ENCODE data around the gene COL4A1.

GRCh38 chr13:110200276-110200870 is 106.6 kb downstream of the COL4A1 start:
- TF ChIP-seq EZH2 (IDR thresholded peaks at IDR 0.05; ENCODE audit: insufficient read depth, poor library complexity, severe bottlenecking), result no peak
- TF ChIP-seq EZH2phosphoT487 (IDR thresholded peaks at IDR 0.05; ENCODE audit: insufficient read depth, low read depth), result no peak

Data from GM23248 (cell line).